ENCODE measurements around the gene TEX13B. TPM values are rescaled to one million over a fixed set of nuclear protein-coding genes. Genes with fewer than 3 reads are reported as not detected.

TEX13B gene
- total RNA-seq, 2 experiments from 2014 or later, result not detected

Other genes with a start within 250 kb of the TEX13B start
- gene TSC22D3, start 206.6 kb downstream of the TEX13B start, total RNA-seq, result 100 to 1,000 TPM; 135 to 142 TPM
- gene NCBP2L, start 204.6 kb downstream of the TEX13B start, total RNA-seq, result not detected
- gene MID2, start 156.5 kb downstream of the TEX13B start, total RNA-seq, result 10 to 100 TPM; 10.2 to 11.7 TPM
- 1 to 10 TPM; 8.3 to 8.8 TPM for gene VSIG1, start 62.7 kb upstream of the TEX13B start, total RNA-seq
- 10 to 100 TPM; 32.1 to 33.0 TPM for gene PSMD10, start 109.2 kb upstream of the TEX13B start, total RNA-seq
- 10 to 100 TPM; 10.3 to 10.9 TPM for gene ATG4A, start 109.4 kb upstream of the TEX13B start, total RNA-seq